Renal cortical epithelial cell (primary cell): ENCODE results near the gene SLC35G6. TPM values are rescaled to one million over a fixed set of nuclear protein-coding genes. Genes with fewer than 3 reads are reported as not detected.
"Not testable (repeated sequence)": the region's sequence is repeated elsewhere in the genome, so short reads cannot be mapped to it uniquely, and the experiment has no call there.

ENCODE experiments used
- DNase-seq: peaks from one replicate; pipeline ENCODE4 v3.0.0-alpha.2; 2011; ENCODE audit warnings: low read depth
- total RNA-seq: library from RNA; depleted of rRNA; stranded (reverse); fragments of >200 nt; gene quantifications from 2 replicates; pipeline ENCODE4 v1.2.3, GENCODE V29; 2014

SLC35G6 gene
- total RNA-seq: not detected in 2 replicates

DNA sequence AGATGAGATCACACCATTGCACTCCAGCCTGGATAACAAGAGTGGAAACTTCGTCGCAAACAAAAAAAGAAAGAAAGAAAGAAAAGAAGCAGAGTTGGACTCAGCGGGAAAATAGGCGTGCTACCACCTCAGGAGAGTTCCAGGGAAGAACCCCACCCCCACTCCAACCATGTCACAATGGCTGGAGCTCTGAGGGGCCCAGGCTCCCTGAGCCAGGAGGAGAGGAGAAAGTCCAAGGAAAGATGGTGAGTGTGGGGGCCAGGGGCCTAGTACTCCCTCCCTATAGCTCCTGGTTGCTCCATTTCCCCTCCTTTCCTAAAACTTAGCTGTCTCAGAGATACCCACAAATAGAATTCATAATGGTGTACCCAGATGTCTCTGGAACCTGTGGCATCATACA lies at the start of gene SLC35G6:
SLC35G6 (plus strand) TSS at position 172 of the 400 bp plus-strand sequence; CDS start at position 243, 71 bp downstream.
- DNase-seq: not testable (repeated sequence)

- no peak for DNase-seq
These were observed 49.0 kb upstream of the SLC35G6 start for GRCh38 chr17:7432296-7432695.

DNA sequence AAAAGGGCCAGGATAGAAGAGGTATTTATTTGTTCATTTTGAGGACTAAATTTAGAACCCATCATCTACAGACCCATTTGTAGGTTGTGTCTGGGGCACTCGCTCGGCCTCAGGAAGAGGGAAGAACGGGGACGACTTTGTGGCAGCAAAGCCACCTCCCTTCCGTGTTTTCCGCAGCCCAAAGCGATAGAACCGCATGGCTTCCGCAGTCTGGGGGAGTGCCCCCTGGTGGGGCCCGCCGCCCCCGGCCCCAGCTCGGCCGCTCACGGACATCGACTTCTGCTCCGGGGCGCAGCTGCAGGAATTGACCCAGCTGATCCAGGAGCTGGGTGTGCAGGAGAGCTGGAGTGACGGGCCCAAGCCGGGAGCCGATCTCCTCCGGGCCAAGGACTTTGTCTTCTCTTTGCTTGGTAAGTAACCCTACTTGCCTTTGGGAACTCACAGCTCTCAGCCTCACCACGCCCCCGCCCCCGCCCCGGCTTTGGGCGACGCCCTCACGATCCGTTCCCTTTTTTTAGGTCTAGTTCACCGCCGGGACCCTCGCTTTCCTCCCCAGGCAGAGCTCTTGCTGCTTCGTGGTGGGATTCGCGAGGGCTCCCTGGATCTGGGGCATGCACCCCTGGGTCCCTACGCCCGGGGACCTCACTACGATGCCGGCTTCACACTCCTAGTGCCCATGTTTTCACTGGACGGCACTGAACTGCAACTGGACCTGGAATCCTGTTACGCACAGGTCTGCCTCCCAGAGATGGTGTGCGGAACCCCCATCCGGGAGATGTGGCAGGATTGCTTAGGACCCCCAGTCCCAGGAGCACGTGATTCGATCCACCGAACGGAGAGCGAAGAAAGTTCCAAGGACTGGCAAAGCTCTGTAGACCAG lies 45.3 kb upstream of the SLC35G6 start:
- peak; percentile 28 for DNase-seq

DNA sequence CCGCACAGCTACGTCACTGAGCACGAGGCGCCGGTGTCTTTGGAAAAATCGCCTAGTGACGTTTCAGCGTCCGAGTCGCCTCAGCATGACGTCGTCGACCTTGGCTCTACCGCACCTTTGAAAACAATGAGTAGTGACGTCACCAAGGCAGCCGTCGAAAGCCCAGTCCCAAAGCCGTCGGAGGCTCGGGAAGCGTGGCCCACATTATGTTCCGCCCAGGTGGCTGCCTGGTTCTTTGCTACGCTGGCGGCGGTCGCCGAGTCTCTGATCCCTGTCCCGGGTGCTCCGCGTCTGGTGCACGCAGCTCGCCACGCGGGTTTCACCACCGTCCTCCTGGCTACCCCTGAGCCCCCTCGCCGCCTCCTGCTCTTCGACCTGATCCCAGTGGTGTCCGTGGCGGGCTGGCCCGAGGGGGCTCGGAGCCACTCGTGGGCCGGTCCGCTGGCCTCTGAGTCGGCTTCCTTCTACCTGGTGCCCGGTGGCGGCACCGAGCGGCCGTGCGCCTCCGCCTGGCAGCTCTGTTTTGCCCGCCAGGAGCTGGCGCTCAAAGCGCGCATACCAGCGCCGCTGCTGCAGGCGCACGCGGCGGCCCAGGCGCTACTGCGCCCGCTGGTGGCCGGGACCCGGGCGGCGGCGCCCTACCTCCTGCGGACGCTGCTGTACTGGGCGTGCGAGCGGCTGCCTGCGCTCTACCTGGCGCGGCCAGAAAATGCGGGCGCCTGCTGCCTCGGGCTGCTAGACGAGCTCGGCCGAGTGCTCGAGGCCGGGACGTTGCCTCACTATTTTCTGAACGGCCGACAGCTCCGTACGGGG lies 44.5 kb upstream of the SLC35G6 start:
- peak; percentile 64 for DNase-seq

DNA sequence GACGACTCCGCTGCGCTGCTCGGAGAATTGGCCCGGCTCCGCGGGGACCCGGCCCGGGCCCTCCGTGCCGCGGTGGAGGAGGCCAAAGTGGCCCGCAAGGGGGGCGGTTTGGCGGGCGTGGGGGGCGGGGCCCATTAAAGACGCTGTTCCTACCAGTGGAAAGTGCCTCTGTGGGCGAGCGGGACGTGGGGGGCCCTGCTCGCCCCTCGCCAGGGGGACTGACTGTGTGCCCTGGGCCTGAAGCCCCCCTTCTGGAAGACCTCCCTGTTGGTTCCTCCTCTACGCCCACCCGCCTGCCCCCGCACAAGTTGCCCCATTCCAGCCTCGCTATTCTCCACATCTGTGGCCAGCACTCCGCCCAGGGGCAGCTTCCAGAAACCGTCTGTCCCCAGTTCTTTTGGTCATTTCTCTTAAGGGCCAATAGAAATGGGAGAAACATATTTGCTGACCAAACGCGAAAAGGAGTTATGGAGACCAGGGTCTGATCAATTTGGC lies 43.8 kb upstream of the SLC35G6 start:
- DNase-seq: no peak

DNA sequence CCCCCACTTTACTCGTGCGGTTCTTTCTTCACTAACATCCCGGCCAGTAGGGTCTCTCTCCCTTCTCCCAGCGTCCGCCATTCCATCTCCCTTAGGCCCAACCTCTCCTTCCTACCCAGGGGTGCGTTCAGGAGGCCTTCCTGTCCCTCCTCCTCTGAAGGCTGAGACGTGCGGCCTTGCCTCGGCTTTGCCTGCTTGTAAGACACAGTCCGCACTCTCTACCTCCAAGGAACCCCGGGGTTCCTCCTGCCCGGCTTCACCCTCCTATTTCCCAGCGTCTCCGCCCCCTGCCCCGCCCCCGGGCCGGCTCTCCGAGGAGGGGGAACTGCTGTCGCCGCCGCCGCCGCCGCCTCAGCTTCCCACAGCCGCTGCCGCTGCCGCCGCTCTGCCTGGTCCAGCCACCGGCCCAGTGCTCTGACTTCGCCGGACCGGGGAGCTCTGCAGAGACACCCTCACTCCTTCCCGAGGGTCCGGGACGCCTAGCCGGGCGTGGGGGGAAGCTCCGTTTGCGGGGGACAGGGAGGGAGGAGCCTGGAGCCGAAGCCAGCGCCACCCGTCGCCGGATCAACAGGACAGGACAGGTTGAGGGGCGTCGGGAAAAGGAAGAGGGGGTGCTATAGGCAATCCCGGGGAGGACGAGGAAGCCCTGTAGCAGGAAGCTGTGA lies 43.2 kb upstream of the SLC35G6 start:
- DNase-seq: no peak

DNA sequence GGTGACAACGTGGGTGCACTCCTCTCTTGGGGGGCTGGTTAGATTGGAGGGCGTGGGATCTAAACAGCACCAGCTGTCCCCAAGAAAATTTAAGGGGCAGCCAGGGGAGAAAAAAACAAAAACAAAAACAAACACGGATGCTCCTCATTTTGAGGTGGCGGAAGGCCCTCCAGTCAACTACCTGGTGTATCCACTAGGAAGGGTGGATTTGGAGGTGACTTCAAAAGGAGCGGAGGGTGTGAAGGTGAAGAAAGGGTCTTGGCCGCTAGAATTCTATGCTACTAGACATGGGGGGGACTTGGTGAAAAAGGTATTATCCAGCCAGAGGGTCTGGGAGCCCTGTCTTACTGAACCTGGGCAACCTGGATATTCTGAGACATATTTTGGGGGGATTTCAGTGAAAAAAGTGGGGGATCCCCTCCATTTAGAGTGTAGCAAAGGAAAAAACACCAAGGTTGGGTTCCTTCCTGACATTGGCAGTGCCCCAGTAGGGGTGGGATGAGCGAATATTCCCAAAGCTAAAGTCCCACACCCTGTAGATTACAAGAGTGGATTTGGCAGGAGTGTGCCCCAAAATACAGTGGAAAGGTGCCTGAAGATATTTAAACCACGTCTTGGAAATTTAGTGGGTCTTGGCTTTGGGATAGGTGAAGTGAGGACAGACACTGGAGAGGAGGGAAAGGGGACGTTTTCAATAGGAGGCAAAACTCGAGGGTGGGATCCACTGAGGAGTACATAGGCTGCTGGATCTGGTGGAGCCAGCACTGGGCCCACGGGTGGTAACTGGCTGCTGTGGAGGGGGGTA lies 42.4 kb upstream of the SLC35G6 start:
- no peak for DNase-seq

DNA sequence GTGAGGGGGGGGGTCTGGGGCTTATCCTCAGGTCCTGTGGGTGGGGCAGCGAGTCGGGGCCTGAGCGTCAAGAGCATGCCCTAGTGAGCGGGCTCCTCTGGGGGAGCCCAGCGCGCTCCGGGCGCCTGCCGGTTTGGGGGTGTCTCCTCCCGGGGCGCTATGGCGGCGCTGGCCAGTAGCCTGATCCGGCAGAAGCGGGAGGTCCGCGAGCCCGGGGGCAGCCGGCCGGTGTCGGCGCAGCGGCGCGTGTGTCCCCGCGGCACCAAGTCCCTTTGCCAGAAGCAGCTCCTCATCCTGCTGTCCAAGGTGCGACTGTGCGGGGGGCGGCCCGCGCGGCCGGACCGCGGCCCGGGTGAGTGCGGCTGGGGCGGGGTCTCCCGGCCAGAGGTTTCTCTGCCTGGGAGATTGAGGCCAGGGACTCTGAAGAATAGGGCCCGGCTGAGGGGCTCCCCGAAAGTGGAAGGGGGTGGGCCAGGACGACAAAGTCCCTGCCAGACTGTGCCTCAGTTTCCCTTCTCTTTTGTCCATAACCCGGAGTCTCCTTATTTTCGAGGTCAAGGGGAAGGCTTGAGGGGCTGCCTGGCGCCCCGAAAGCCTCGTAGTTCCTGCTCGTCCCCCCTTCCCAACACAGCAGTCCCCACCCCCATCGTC lies 41.7 kb upstream of the SLC35G6 start, which contains the start of gene FGF11:
FGF11 (plus strand) TSS at position 51 of the 651 bp plus-strand sequence; CDS start at position 160, 109 bp downstream.
- no peak for DNase-seq

DNA sequence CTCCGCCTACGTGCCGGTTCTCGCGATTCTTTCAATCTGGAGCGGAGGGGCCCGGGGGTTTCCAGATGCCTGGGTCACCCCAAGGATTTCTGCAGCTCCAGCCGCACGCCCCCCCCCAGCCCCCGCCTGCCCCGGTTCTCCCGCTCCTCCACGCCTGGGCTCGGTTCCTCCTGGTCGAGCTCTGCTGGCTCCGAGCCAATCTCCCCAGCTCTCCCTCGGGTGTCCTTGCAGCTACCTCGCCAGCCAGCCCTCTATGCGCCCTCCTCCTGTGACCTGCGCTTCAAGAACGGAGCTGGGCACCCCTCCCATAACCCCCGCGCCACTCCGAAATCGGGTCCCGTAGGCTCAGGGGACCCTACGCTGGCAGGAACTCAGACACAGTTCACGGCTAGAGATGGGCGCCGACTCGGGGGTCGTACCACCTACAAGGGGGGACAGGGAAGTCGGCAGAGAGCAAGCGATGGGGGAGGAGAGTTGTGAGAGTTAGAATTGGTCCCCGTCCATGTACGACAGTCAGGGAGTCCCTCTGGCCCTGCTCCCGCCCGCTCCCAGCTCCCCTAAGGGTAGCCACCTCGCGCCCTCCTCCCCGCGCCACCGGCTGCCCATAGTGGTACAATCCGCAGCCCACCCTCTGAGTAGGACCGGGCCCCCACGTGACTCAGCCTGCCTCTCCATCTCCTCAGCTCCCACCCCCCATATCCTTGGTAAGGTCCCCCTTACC lies 41.0 kb upstream of the SLC35G6 start:
- peak; percentile 19 for DNase-seq

GRCh38 chr17:7440834-7441195 lies 40.4 kb upstream of the SLC35G6 start:
- peak; percentile 33 for DNase-seq

DNA sequence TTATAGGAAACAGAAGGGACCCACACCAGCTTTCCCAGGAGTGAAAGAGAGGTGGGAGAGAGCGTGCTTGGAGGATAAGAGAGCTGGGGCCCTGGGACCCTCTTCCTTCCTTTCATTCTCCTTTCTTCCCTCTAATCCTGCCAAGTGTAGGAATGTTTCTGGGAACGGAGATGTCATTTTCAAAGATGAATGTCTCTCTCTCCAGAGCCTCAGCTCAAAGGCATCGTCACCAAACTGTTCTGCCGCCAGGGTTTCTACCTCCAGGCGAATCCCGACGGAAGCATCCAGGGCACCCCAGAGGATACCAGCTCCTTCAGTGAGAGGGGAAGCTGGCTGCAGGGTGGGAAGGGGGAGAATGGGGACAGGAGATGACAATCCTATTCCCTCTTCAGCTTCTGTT lies 40.0 kb upstream of the SLC35G6 start:
- DNase-seq: no peak

- DNase-seq: no peak
These were observed 39.1 kb upstream of the SLC35G6 start for GRCh38 chr17:7442142-7442541.

DNA sequence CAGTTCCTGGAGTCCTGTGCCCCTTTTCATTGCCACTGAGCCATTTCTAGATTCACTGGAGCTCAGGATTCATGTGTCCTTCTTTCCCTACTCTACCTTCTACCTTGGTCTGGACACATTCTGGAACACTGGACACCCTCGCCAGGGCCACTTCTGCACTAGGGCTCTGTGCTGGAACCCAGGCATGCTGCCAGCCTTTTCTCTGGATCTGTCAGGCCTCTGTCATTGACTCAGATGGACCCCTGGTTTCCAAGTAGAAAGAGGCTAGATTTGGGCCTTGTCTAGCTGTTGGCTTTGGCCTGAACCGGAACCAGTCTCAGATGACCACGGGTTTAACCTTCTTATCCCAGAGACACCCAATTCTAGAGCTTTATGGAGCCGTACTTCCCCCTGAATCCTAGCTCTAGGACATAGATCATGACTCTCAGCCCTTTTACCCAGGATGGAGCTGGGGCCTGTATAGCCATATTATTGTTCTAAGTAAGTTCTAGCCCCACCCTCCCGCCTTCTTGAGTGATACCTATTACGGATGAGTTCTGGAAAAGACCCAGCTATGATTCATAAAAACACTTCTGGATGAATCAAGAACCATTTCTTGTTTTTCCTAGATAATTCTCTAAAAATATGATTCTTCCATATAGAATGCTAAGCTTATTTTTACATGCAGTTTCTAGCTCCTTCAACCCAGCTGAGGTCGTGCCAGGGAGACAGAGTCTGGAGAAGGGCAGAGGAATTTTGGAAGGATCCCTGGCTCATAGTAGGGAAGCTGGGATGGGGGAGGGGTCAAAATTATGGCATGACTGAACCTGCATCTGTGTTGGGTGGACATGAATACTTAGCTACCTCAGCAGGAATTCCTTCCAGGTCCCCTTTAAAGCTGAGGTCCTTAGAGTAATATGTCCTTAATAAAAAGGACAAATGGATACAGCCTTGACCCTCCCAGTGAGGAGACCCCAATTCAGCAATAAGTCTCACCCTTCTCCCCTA lies 37.5 kb upstream of the SLC35G6 start:
- no peak for DNase-seq

GRCh38 chr17:7444682-7445618 lies 36.3 kb upstream of the SLC35G6 start, which contains the start of gene CHRNB1:
Gene CHRNB1 (plus strand): TSS chr17:7445061. CDS start chr17:7445128, 67 bp downstream.
- DNase-seq: peak; percentile 44

DNA sequence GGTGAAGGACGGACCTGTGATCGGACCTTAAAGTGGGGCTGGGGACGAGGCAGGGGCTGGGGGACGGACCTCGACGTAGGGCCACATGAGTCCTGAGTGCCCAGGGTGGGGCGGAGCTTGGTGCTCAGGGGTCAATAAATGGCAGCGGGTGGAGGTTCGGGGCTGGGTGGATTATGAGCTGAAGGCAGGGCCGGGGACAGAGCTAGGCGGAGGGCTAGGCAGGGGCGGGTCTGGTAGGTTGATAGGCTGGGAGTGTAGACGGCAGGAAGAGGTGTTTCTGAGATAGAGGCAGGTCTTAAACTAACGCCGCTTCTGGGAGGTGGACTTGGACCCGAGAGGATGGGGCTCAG lies 35.7 kb upstream of the SLC35G6 start:
- DNase-seq: peak; percentile 29

GRCh38 chr17:7448461-7448860 lies 32.8 kb upstream of the SLC35G6 start:
- no peak for DNase-seq

GRCh38 chr17:7459961-7460545 lies 21.2 kb upstream of the SLC35G6 start:
- no peak for DNase-seq
